ENCODE measurements around the gene DNM2.

GRCh38 chr19:10736916-10737551 lies 19.2 kb downstream of the DNM2 start:
- TF ChIP-seq CTCF (IDR thresholded peaks at IDR 0.05): no peak
- no peak for TF ChIP-seq POLR2AphosphoS5 (IDR thresholded peaks at IDR 0.05)
- no peak for TF ChIP-seq POLR2A (IDR thresholded peaks at IDR 0.05)
